ENCODE data around the gene SPPL3.

Gene SPPL3

GRCh38 chr12:120941412-120941811 is 37.3 kb upstream of the SPPL3 start:
- TF ChIP-seq CTCF (IDR thresholded peaks at IDR 0.05; ENCODE audit: insufficient read depth, low read length, poor library complexity, severe bottlenecking) (no peak), EZH2phosphoT487 (conservative IDR thresholded peaks at IDR 0.05; ENCODE audit: low read length) (no peak)
- no peak overlapping the region for H3K4me2 ChIP-seq (ENCODE audit: low read depth, low read length, poor library complexity, severe bottlenecking)
- H3K79me2 ChIP-seq (ENCODE audit: insufficient read depth, low read length), result no peaks in the 10 kb centered on the region
- H3K9me2 ChIP-seq (replicated peaks; ENCODE audit: insufficient read depth, low read length), result no peaks in the 10 kb centered on the region
- H3K9ac ChIP-seq (ENCODE audit: low read length), result no peak overlapping the region
- H3K4me3 ChIP-seq (ENCODE audit: insufficient read depth, low read length, poor library complexity, severe bottlenecking), result no peak overlapping the region
- no peak overlapping the region for H3K27ac ChIP-seq (ENCODE audit: low read depth, low read length)
- H3K27me3 ChIP-seq (ENCODE audit: low read length), result no peaks in the 10 kb centered on the region
- H3K36me3 ChIP-seq (ENCODE audit: low read length), result no peaks in the 10 kb centered on the region
- no peaks in the 10 kb centered on the region for H4K20me1 ChIP-seq (ENCODE audit: low read depth, low read length)
- no peaks in the 10 kb centered on the region for H3K9me3 ChIP-seq (ENCODE audit: insufficient read depth, low read length)
- no peak overlapping the region for H2AFZ ChIP-seq (ENCODE audit: low read depth, low read length, severe bottlenecking)
- H3F3A ChIP-seq (ENCODE audit: insufficient read depth), result no peaks in the 10 kb centered on the region

- no peak overlapping the region for H2AFZ ChIP-seq (ENCODE audit: low read depth, low read length, severe bottlenecking)
- no peaks in the 10 kb centered on the region for H4K20me1 ChIP-seq (ENCODE audit: low read depth, low read length)
- no peaks in the 10 kb centered on the region for H3K9me3 ChIP-seq (ENCODE audit: insufficient read depth, low read length)
- H3K9me2 ChIP-seq (replicated peaks; ENCODE audit: insufficient read depth, low read length), result no peaks in the 10 kb centered on the region
- no peaks in the 10 kb centered on the region for H3F3A ChIP-seq (ENCODE audit: insufficient read depth)
- no peak for TF ChIP-seq CTCF (IDR thresholded peaks at IDR 0.05; ENCODE audit: insufficient read depth, low read length, poor library complexity, severe bottlenecking)
- no peak for TF ChIP-seq EZH2phosphoT487 (conservative IDR thresholded peaks at IDR 0.05; ENCODE audit: low read length)
- H3K36me3 ChIP-seq (ENCODE audit: low read length), result no peaks in the 10 kb centered on the region
- no peak overlapping the region for H3K4me3 ChIP-seq (ENCODE audit: insufficient read depth, low read length, poor library complexity, severe bottlenecking)
- H3K27me3 ChIP-seq (ENCODE audit: low read length), result no peaks in the 10 kb centered on the region
- H3K79me2 ChIP-seq (ENCODE audit: insufficient read depth, low read length), result no peaks in the 10 kb centered on the region
- no peak overlapping the region for H3K27ac ChIP-seq (ENCODE audit: low read depth, low read length)
- no peak overlapping the region for H3K9ac ChIP-seq (ENCODE audit: low read length)
- H3K4me2 ChIP-seq (ENCODE audit: low read depth, low read length, poor library complexity, severe bottlenecking), result no peak overlapping the region
These were observed 36.6 kb upstream of the SPPL3 start for GRCh38 chr12:120940799-120941198.

- Histone ChIP-seq H3K79me2 (ENCODE audit: insufficient read depth, low read length) (no peaks in the 10 kb centered on the region), H2AFZ (ENCODE audit: low read depth, low read length, severe bottlenecking) (no peak overlapping the region), H3K4me3 (ENCODE audit: insufficient read depth, low read length, poor library complexity, severe bottlenecking) (no peak overlapping the region), H3K36me3 (ENCODE audit: low read length) (no peaks in the 10 kb centered on the region), H3K27ac (ENCODE audit: low read depth, low read length) (no peak overlapping the region), H3K4me2 (ENCODE audit: low read depth, low read length, poor library complexity, severe bottlenecking) (no peak overlapping the region), H3K9me2 (replicated peaks; ENCODE audit: insufficient read depth, low read length) (no peaks in the 10 kb centered on the region), H3K27me3 (ENCODE audit: low read length) (no peaks in the 10 kb centered on the region), H3K9ac (ENCODE audit: low read length) (no peak overlapping the region), H3F3A (ENCODE audit: insufficient read depth) (no peaks in the 10 kb centered on the region), H3K9me3 (ENCODE audit: insufficient read depth, low read length) (no peaks in the 10 kb centered on the region), H4K20me1 (ENCODE audit: low read depth, low read length) (no peaks in the 10 kb centered on the region)
- TF ChIP-seq CTCF (IDR thresholded peaks at IDR 0.05; ENCODE audit: insufficient read depth, low read length, poor library complexity, severe bottlenecking) (no peak), EZH2phosphoT487 (conservative IDR thresholded peaks at IDR 0.05; ENCODE audit: low read length) (no peak)
These were observed 35.8 kb upstream of the SPPL3 start for GRCh38 chr12:120940006-120940405.
